Measurements from ENCODE around the gene GPR152.
"Not testable (repeated sequence)": the region's sequence is repeated elsewhere in the genome, so short reads cannot be mapped to it uniquely, and the experiment has no call there.

Gene GPR152

DNA sequence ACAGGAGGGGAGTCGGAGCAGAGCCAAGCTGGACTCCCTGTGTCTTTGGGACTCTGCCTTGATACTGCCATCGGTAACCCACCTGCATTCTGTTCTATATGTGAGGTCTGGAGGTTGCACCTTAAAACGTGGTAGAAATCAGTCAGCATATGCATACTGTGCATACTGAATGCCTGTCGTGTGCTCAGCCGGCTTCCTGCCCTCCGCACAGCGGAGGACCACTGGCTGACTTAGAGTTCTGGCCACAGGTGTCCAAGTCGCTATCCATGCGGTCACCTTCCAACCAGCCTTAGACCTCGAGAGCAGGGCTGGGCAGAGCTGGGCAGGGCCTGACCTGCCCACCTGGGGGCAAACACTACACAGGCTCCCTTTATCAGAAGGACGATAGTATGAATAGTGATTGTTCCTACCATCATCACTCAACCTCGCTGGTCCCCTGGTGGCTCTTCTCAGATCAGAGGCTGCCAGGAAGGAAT lies 44.8 kb downstream of the GPR152 start:
- ATAC-seq (no peak), DNase-seq (ENCODE audit: low spot score in 2 of 2) (no peak)
- H3K4me1 Mint-ChIP-seq: peaks cover 88% of the 10 kb centered on the region
- peaks cover 87% of the 10 kb centered on the region for H3K36me3 Mint-ChIP-seq
- peak overlapping the region; percentile 86 for H3K4me3 Mint-ChIP-seq
- H3K27ac Mint-ChIP-seq: peak overlapping the region; percentile 85
- no peaks in the 10 kb centered on the region for H3K9me3 Mint-ChIP-seq

DNA sequence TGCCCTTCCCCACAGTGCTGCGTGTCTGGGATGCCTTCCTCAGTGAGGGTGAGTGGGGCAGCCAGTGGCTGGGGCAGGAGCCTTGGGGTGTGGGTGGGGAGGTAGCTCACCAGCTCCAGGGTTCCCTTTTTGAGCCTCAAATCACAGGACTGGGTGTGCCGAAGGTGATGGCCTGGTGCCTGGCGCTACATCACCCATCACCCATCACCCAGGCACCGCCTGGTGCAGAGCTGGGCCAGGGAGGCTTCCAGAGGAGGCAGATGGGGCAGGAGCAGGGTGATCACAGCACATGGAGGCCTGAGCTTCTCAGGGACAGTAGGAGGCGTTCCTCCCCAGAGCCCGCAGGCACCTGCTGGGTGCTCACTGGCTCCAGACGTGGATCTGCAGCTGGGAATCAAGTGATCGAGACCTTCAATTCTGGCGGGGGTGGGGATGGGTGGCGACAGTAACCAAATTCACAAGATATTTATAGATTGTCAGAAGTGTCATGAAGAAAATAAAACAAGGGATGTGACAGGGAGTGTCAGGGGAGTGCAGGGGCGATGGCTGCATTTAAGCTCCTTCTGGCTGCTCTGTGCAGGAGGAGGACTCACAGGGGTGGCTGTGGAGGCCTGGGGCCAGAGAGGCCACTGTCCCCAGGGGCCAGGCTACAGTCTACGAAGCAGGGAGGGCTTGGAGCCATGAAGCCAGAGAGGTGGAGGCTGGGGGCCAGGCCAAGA lies 45.4 kb downstream of the GPR152 start:
- Mint-ChIP-seq H3K4me3 (peak overlapping the region; percentile 86), H3K36me3 (peaks cover 81% of the 10 kb centered on the region)
- ATAC-seq: no peak

DNA sequence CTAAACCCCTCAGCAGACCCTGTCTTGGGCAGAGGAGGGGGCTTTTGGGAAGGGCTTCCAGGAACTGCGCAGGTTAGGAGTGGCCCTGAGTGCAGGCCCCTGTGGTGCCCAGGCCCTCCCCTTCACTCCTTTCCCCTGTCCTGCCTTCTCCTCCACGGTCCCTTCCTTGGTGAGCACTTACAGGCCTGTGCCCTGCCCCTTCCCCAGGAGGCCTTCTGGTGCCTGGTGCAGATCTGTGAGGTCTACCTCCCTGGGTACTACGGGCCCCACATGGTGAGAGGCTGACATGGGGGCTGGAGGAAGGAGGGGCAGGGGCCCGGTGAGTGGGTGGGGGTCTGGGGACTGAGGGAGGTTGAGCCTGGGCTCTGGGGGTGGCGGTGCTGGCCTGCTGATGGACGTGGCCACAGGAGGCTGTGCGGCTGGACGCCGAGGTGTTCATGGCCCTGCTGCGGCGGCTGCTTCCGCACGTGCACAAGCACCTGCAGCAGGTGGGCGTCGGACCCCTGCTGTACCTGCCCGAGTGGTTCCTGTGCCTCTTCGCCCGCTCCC lies 46.0 kb downstream of the GPR152 start:
- peaks cover 76% of the 10 kb centered on the region for H3K4me1 Mint-ChIP-seq
- peak overlapping the region; percentile 86 for H3K4me3 Mint-ChIP-seq
- no peak for ATAC-seq

More for the DNA sequence above, 45.4 kb downstream of the GPR152 start:
- Mint-ChIP-seq H3K4me1 (peaks cover 82% of the 10 kb centered on the region), H3K27ac (peak overlapping the region; percentile 85), H3K9me3 (no peaks in the 10 kb centered on the region)
- DNase-seq (ENCODE audit: low spot score in 2 of 2): peak in 1 of 2 donors; percentile 57

DNA sequence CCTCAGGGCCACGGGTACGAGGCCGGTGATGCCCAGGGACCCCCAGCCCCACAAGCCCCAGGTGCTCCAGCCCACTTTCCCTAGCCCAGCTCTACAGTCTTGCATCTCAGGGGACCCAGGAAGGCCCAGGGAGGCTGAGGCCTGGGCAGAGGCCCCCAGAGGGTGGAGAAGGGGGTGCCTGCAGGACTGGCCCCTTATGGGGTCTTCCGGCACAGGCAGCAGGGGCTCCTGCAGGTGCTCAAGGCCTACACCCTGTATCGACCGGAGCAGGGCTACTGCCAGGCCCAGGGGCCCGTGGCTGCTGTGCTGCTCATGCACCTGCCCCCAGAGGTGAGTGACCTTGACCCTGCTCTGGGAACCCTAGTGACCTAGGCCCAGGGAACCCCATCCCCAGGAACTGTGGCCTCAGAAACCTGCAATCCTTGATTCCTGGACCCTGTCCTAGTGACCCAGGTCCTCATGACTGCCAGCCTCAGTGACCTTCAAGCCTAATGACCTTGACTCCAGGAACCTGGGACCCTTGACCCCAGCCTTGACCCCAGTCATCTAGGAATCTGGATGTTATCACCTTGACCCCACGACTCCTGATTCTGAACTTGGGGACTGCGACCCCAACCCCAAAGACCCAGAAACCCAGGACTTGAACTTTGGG lies 46.7 kb downstream of the GPR152 start:
- peaks cover 73% of the 10 kb centered on the region for H3K36me3 Mint-ChIP-seq

More for the DNA sequence above, 46.0 kb downstream of the GPR152 start:
- Mint-ChIP-seq H3K36me3 (peaks cover 78% of the 10 kb centered on the region), H3K27ac (peak overlapping the region; percentile 85), H3K9me3 (no peaks in the 10 kb centered on the region)
- DNase-seq (ENCODE audit: low spot score in 2 of 2): peak in 1 of 2 donors; percentile 58

DNA sequence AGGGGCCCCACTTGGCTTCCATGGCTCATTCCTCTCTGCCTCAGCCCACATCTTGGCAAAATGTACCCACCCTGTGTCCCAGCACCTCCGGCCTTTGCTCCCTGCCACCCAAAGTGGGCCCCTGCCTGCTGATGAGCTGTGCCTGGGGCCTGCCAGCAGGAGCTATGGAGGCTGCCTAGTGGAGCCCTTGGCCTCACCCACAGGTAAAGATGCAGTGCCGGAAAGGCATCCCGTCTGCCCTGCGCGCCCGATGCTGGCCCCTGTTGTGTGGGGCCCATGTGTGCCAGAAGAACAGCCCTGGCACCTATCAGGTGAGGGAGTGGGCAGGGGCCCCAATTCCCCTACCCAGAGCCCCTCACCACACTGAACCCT lies 47.3 kb downstream of the GPR152 start:
- Mint-ChIP-seq H3K4me3 (peak overlapping the region; percentile 86), H3K9me3 (no peaks in the 10 kb centered on the region), H3K4me1 (peaks cover 69% of the 10 kb centered on the region), H3K27ac (peak overlapping the region; percentile 85), H3K36me3 (peaks cover 73% of the 10 kb centered on the region)
- ATAC-seq (no peak), DNase-seq (ENCODE audit: low spot score in 2 of 2) (no peak)

More for the DNA sequence above, 46.7 kb downstream of the GPR152 start:
- Mint-ChIP-seq H3K4me1 (peaks cover 69% of the 10 kb centered on the region), H3K9me3 (no peaks in the 10 kb centered on the region), H3K4me3 (peak overlapping the region; percentile 86), H3K27ac (peak overlapping the region; percentile 85)
- no peak for ATAC-seq
- peak in 1 of 2 donors; percentile 57 for DNase-seq (ENCODE audit: low spot score in 2 of 2)

DNA sequence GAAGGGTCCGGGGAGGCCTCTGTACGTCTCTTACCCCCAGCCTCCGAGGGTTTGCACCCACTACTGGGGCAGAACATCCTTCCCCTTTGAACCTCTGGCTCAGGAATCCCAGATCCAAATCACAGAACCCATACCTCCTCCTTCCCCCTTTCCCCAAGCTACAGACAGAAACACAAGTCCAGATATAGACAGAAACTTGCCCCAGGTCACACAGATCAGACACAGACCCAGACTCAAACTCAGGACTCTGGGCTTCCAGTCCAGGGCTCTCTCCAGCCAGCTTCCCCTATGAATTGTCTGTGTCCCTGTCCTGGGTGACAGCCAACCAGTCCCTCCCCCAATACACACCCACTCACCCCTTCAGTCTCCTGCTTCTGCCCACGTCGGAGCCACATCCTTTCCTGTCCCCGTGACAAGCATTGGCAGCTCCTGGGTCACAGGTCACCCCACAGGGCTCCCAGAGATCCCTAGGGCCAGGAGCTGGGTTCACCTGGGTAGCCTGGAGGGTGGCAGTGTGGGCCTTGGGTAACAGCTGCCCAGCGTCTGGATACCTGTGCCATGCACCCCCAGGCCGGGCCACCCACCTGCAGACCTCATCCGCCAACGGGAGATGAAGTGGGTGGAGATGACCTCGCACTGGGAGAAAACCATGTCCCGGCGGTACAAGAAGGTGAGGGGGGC lies 47.9 kb downstream of the GPR152 start:
- peak overlapping the region; percentile 85 for H3K27ac Mint-ChIP-seq
- H3K4me3 Mint-ChIP-seq: peak overlapping the region; percentile 86
- peaks cover 66% of the 10 kb centered on the region for H3K4me1 Mint-ChIP-seq
- peak in 1 of 2 donors; percentile 72 for DNase-seq (ENCODE audit: low spot score in 2 of 2)
- H3K36me3 Mint-ChIP-seq: peaks cover 73% of the 10 kb centered on the region
- no peaks in the 10 kb centered on the region for H3K9me3 Mint-ChIP-seq
- peak; percentile 2 for ATAC-seq

DNA sequence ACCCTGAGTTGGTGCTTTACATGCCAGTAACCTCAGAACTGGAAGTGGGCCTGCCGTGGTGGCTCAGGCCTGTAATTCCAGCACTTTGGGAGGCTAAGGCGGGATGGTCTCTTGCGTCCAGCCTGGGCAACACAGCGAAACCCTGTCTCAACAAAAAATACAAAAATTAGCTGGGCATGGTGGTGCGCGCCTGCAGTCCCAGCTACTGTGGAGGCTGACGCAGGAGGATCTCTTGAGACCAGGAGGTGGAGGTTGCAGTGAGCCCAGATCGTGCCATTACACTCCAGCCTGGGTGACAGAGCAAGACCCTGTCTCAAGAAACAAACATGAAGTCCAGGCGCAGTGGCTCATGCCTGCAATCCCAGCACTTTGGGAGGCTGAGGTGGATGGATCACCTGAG lies 49.4 kb downstream of the GPR152 start:
- Mint-ChIP-seq H3K36me3 (peaks cover 73% of the 10 kb centered on the region), H3K4me1 (peaks cover 66% of the 10 kb centered on the region), H3K27ac (peak overlapping the region; percentile 85), H3K4me3 (peak overlapping the region; percentile 86)
- DNase-seq (ENCODE audit: low spot score in 2 of 2); ATAC-seq; H3K9me3 Mint-ChIP-seq: not testable (repeated sequence)

DNA sequence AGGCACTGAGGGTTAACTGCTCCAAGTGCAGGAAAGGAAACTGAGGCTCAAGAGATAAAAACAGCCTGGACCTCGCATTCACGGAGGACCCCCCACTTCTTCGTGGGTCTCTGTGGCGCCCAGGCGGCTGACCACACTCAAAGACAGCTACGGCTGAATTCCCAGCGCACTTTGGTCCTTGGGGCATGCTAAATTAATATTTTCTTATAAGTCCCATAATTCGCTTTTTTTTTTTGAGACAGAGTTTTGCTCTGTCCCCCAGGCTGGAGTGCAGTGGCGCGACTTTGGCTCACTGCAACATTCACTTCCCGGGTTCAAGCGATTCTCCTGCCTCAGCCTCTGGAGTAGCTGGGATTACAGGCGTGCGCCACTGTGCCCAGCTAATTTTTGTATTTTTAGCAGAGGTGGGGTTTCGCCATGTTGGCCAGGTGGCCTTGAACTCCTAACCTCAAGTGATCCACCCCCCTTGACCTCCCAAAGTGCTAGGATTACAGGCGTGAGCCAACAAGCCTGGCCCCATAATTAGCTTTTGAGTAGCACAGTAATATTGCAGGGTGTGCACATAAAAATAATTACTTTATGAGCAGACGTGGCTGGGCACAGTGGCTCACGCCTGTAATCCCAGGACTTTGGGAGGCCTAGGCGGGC lies 50.2 kb downstream of the GPR152 start:
- H3K9me3 Mint-ChIP-seq: not testable (repeated sequence)
- Mint-ChIP-seq H3K4me3 (peak overlapping the region; percentile 86), H3K4me1 (peaks cover 66% of the 10 kb centered on the region)

DNA sequence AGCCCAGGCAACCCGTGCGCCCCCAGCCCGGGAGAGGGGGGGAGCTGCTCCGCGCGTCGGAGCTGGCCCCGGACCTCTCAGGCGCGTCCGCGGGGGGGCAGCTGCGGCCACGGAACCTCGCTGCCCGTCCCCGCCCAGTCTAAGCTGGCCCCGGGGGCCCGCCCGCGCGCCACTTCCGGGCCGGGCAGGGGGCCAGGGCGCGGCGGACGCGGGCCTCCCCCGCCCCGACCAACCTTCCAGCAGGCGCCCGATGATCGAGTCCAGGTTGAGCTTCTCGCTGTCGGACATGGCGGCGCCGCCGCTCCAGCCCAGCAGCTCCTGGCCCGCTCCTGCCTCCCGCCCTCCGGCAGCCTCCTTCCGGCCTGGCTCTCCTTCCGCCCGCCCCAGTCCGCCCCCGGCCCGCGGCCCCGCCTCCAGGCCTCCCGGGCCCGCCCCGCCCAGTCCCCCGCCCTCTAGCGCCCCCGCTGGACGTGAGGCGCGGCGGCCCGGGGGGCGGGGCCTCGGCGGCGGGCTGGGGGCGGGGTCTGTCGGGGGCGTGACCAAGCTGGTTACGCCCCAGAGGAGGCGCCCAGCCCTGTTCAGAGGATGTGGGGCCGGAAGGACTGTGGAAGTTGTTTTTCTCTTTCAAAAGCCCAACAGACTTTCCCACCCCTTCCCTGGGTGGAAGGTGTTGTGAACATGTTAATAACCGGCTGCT lies 50.9 kb downstream of the GPR152 start, which contains the start of gene PPP1CA:
TSS of gene PPP1CA (minus strand) at position 364 of the 697 bp plus-strand sequence. CDS start at position 288, 76 bp downstream.
- peaks cover 66% of the 10 kb centered on the region for H3K4me1 Mint-ChIP-seq
- DNase-seq (ENCODE audit: low spot score in 2 of 2): peak; percentile 92 to 98
- ATAC-seq: peak; percentile 81
- peaks cover 73% of the 10 kb centered on the region for H3K36me3 Mint-ChIP-seq
- no peaks in the 10 kb centered on the region for H3K9me3 Mint-ChIP-seq
- H3K4me3 Mint-ChIP-seq: peak within 1 kb of the TSS; percentile 86
- H3K27ac Mint-ChIP-seq: peak within 1 kb of the TSS; percentile 85

More for the DNA sequence above, 50.2 kb downstream of the GPR152 start:
- Mint-ChIP-seq H3K27ac (peak overlapping the region; percentile 85), H3K36me3 (peaks cover 73% of the 10 kb centered on the region)
- ATAC-seq; DNase-seq (ENCODE audit: low spot score in 2 of 2): not testable (repeated sequence)

Data from stimulated activated effector memory CD8-positive, alpha-beta T cell treated with anti-CD3 and anti-CD28 coated beads, Interleukin-12 subunit alpha, Interleukin-12 subunit beta, amount 100 ng/mL, for 72 hours (primary cell).